GM06990 (cell line): Measurements from ENCODE around the gene PRKCE.

ENCODE experiments used
- DNase-seq: peaks from one replicate; pipeline ENCODE4 v3.0.0-alpha.2; 2011; ENCODE audit not compliant: insufficient read length; ENCODE audit errors: extremely low read depth
- H3K27me3 ChIP-seq: replicated peaks from 2 replicates; pipeline ENCODE4 v1.6.0; 2011; ENCODE audit warnings: low read length; ENCODE audit not compliant: control insufficient read depth, insufficient read depth
- H3K36me3 ChIP-seq: 2 replicates; pipeline ENCODE4 v1.5.1; 2011; ENCODE audit warnings: low read length; ENCODE audit not compliant: control insufficient read depth, insufficient read depth
- H3K4me3 ChIP-seq: replicated peaks from 2 replicates; pipeline ENCODE4 v1.5.1; 2011; ENCODE audit warnings: low read depth, mild to moderate bottlenecking, control low read depth, low read length
- CTCF ChIP-seq: IDR thresholded peaks from 2 replicates; pipeline ENCODE4 v1.5.1; 2011; ENCODE audit warnings: low read length, control low read depth, mild to moderate bottlenecking, inconsistent platforms; ENCODE audit not compliant: insufficient read depth, poor library complexity, severe bottlenecking

Gene PRKCE

GRCh38 chr2:45736757-45737704 is 85.6 kb downstream of the PRKCE start:
- TF ChIP-seq CTCF, result no peak
- H3K36me3 ChIP-seq, result no peaks in the 10 kb centered on the region
- no peaks in the 10 kb centered on the region for H3K27me3 ChIP-seq
- no peak overlapping the region for H3K4me3 ChIP-seq
- DNase-seq, result no peak

- no peak for TF ChIP-seq CTCF
- no peak for DNase-seq
Observed at GRCh38 chr2:45739796-45740485, 88.5 kb downstream of the PRKCE start.

GRCh38 chr2:45741161-45741850 is 89.8 kb downstream of the PRKCE start:
- no peak for DNase-seq
- Histone ChIP-seq H3K36me3 (no peaks in the 10 kb centered on the region), H3K4me3 (no peak overlapping the region), H3K27me3 (no peaks in the 10 kb centered on the region)
- no peak for TF ChIP-seq CTCF

More at GRCh38 chr2:45739796-45740485, 88.5 kb downstream of the PRKCE start:
- H3K27me3 ChIP-seq, result no peaks in the 10 kb centered on the region
- H3K4me3 ChIP-seq, result no peak overlapping the region
- H3K36me3 ChIP-seq, result no peaks in the 10 kb centered on the region

DNA sequence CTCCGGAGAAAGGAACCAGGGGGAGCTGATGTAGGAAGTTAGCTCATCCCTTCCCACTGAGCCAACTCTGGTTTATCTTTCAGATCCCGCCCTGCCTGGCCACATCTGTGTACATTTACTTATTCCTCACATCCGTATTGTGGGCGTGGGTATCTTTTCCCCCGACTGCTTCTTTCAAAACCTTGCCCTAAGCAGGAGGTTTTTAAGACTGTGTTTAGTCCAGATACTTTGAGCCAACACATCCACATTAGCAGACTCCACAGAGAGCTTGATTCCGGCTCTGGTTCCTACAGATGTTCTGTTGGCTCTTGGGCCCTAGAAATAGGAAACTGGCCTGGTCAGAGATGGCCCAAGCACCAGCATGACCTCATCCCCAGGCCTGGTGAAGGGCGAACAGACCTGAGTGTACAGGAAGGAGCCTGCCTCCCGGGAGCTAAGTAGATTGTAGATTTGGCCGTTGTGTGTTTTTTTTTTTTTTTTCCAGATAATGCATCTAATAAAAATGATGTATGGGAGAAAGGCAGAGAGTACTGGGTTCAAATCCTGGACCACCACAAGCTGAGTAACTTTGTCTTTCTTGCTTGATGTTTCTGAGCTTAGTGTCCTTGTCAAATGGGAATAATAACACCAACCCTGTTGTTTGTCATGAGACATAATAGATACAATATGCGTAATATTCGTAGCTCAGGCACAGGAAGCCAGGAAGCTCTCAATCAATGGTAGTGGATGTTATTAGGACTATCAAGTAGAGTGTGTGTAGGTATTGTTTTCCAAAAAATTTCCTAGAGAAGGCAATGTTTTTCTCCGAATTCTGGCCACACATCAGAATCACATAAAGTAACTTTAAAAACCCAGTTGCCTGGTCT is 92.3 kb downstream of the PRKCE start:
- Histone ChIP-seq H3K36me3 (no peaks in the 10 kb centered on the region), H3K4me3 (no peak overlapping the region), H3K27me3 (no peaks in the 10 kb centered on the region)
- DNase-seq, result no peak
- no peak for TF ChIP-seq CTCF

- no peaks in the 10 kb centered on the region for H3K27me3 ChIP-seq
- no peak for DNase-seq
- no peak for TF ChIP-seq CTCF
- H3K4me3 ChIP-seq, result no peak overlapping the region
- no peaks in the 10 kb centered on the region for H3K36me3 ChIP-seq
Observed at GRCh38 chr2:45745231-45745630, 93.8 kb downstream of the PRKCE start.
